ENCODE results near the gene SLC52A3.

The SLC52A3 gene

GRCh38 chr20:732727-733126 is 35.6 kb downstream of the SLC52A3 start:
- H3K18ac ChIP-seq (ENCODE audit: low read length): no peak overlapping the region

GRCh38 chr20:731891-732560 is 36.3 kb downstream of the SLC52A3 start:
- Histone ChIP-seq H2BK120ac (ENCODE audit: insufficient read depth, low read length, poor library complexity) (no peak overlapping the region), H3K4me3 (ENCODE audit: low read depth, low read length) (no peak overlapping the region), H3K18ac (ENCODE audit: low read length) (no peak overlapping the region), H4K91ac (ENCODE audit: low read depth, low read length) (no peak overlapping the region), H3K4me2 (ENCODE audit: low read length) (no peak overlapping the region), H2BK5ac (ENCODE audit: low read depth, low read length, poor library complexity) (no peak overlapping the region), H3K27me3 (ENCODE audit: insufficient read depth, low read length) (peaks cover 5% of the 10 kb centered on the region), H3K79me2 (ENCODE audit: control insufficient read depth, insufficient read depth, low read length, poor library complexity) (peaks cover 2% of the 10 kb centered on the region), H3K14ac (ENCODE audit: low read length) (no peak overlapping the region), H3K79me1 (ENCODE audit: low read length) (no peaks in the 10 kb centered on the region), H3K9me3 (ENCODE audit: insufficient read depth, low read depth, low read length) (no peaks in the 10 kb centered on the region), H4K8ac (ENCODE audit: low read depth, low read length) (no peak overlapping the region), H3K23ac (ENCODE audit: low read length) (peak overlapping the region; percentile 22), H3K4me1 (ENCODE audit: control insufficient read depth in 1 of 2, insufficient read depth in 2 of 2, low read length in 2 of 2) (peaks cover 0 to 3% of the 10 kb centered on the region in 2 experiments), H3K9ac (ENCODE audit: low read length) (peak overlapping the region; percentile 54), H2AK5ac (ENCODE audit: low read length) (no peak overlapping the region), H2AFZ (ENCODE audit: insufficient read depth, low read length, poor library complexity) (no peak overlapping the region), H2BK12ac (ENCODE audit: low read length) (no peak overlapping the region), H3K27ac (ENCODE audit: low read depth, low read length) (no peak overlapping the region), H3K4ac (ENCODE audit: low read depth, low read length) (no peak overlapping the region), H4K12ac (ENCODE audit: low read depth, low read length) (no peak overlapping the region), H3K36me3 (ENCODE audit: control insufficient read depth in 1 of 2, insufficient read depth in 2 of 2, low read length in 2 of 2) (no peaks in the 10 kb centered on the region)
- DNase-seq: no peak
- no CpG with 5 or more reads among the region's 8 CpGs for WGBS (ENCODE audit: extremely low coverage, insufficient coverage, insufficient read length)

More at GRCh38 chr20:732727-733126, 35.6 kb downstream of the SLC52A3 start:
- Histone ChIP-seq H3K4me2 (ENCODE audit: low read length) (no peak overlapping the region), H2BK12ac (ENCODE audit: low read length) (no peak overlapping the region), H3K4ac (ENCODE audit: low read depth, low read length) (no peak overlapping the region), H3K79me1 (ENCODE audit: low read length) (no peaks in the 10 kb centered on the region), H3K9me3 (ENCODE audit: insufficient read depth, low read depth, low read length) (no peaks in the 10 kb centered on the region), H3K27me3 (ENCODE audit: insufficient read depth, low read length) (peaks cover 4% of the 10 kb centered on the region), H3K23ac (ENCODE audit: low read length) (no peak overlapping the region), H3K79me2 (ENCODE audit: control insufficient read depth, insufficient read depth, low read length, poor library complexity) (peaks cover 2% of the 10 kb centered on the region), H2BK120ac (ENCODE audit: insufficient read depth, low read length, poor library complexity) (no peak overlapping the region), H3K36me3 (ENCODE audit: control insufficient read depth in 1 of 2, insufficient read depth in 2 of 2, low read length in 2 of 2) (no peaks in the 10 kb centered on the region), H4K8ac (ENCODE audit: low read depth, low read length) (no peak overlapping the region), H4K91ac (ENCODE audit: low read depth, low read length) (no peak overlapping the region), H2BK5ac (ENCODE audit: low read depth, low read length, poor library complexity) (no peak overlapping the region), H3K9ac (ENCODE audit: low read length) (no peak overlapping the region), H3K14ac (ENCODE audit: low read length) (no peak overlapping the region), H3K4me3 (ENCODE audit: low read depth, low read length) (no peak overlapping the region), H3K27ac (ENCODE audit: low read depth, low read length) (no peak overlapping the region), H2AK5ac (ENCODE audit: low read length) (no peak overlapping the region), H3K4me1 (ENCODE audit: control insufficient read depth in 1 of 2, insufficient read depth in 2 of 2, low read length in 2 of 2) (peaks cover 0 to 3% of the 10 kb centered on the region in 2 experiments), H4K12ac (ENCODE audit: low read depth, low read length) (no peak overlapping the region), H2AFZ (ENCODE audit: insufficient read depth, low read length, poor library complexity) (no peak overlapping the region)
- DNase-seq: no peak
- no CpG with 5 or more reads among the region's 3 CpGs for WGBS (ENCODE audit: extremely low coverage, insufficient coverage, insufficient read length)

GRCh38 chr20:730005-730404 is 38.3 kb downstream of the SLC52A3 start:
- Histone ChIP-seq H3K36me3 (ENCODE audit: control insufficient read depth in 1 of 2, insufficient read depth in 2 of 2, low read length in 2 of 2) (no peaks in the 10 kb centered on the region), H2AK5ac (ENCODE audit: low read length) (no peak overlapping the region), H2BK12ac (ENCODE audit: low read length) (no peak overlapping the region), H3K9ac (ENCODE audit: low read length) (no peak overlapping the region), H3K4me3 (ENCODE audit: low read depth, low read length) (no peak overlapping the region), H4K91ac (ENCODE audit: low read depth, low read length) (no peak overlapping the region), H2BK120ac (ENCODE audit: insufficient read depth, low read length, poor library complexity) (no peak overlapping the region), H3K4me1 (ENCODE audit: control insufficient read depth in 1 of 2, insufficient read depth in 2 of 2, low read length in 2 of 2) (peaks cover 0 to 3% of the 10 kb centered on the region in 2 experiments), H3K23ac (ENCODE audit: low read length) (no peak overlapping the region), H4K12ac (ENCODE audit: low read depth, low read length) (no peak overlapping the region), H3K27ac (ENCODE audit: low read depth, low read length) (no peak overlapping the region), H3K79me1 (ENCODE audit: low read length) (no peaks in the 10 kb centered on the region), H3K79me2 (ENCODE audit: control insufficient read depth, insufficient read depth, low read length, poor library complexity) (peaks cover 2% of the 10 kb centered on the region), H3K9me3 (ENCODE audit: insufficient read depth, low read depth, low read length) (no peaks in the 10 kb centered on the region), H2AFZ (ENCODE audit: insufficient read depth, low read length, poor library complexity) (no peak overlapping the region), H3K27me3 (ENCODE audit: insufficient read depth, low read length) (peaks cover 9% of the 10 kb centered on the region), H3K4me2 (ENCODE audit: low read length) (no peak overlapping the region), H3K18ac (ENCODE audit: low read length) (no peak overlapping the region), H3K14ac (ENCODE audit: low read length) (no peak overlapping the region), H2BK5ac (ENCODE audit: low read depth, low read length, poor library complexity) (no peak overlapping the region), H4K8ac (ENCODE audit: low read depth, low read length) (no peak overlapping the region), H3K4ac (ENCODE audit: low read depth, low read length) (no peak overlapping the region)
- WGBS (ENCODE audit: extremely low coverage, insufficient coverage, insufficient read length): no CpG with 5 or more reads among the region's 3 CpGs
- no peak for DNase-seq

GRCh38 chr20:728256-728944 is 39.9 kb downstream of the SLC52A3 start:
- Histone ChIP-seq H4K8ac (ENCODE audit: low read depth, low read length) (no peak overlapping the region), H3K4me1 (ENCODE audit: control insufficient read depth in 1 of 2, insufficient read depth in 2 of 2, low read length in 2 of 2) (peaks cover 0 to 3% of the 10 kb centered on the region in 2 experiments), H2BK12ac (ENCODE audit: low read length) (no peak overlapping the region), H3K9me3 (ENCODE audit: insufficient read depth, low read depth, low read length) (no peaks in the 10 kb centered on the region), H3K36me3 (ENCODE audit: control insufficient read depth in 1 of 2, insufficient read depth in 2 of 2, low read length in 2 of 2) (no peaks in the 10 kb centered on the region), H3K14ac (ENCODE audit: low read length) (no peak overlapping the region), H4K91ac (ENCODE audit: low read depth, low read length) (no peak overlapping the region), H3K4me2 (ENCODE audit: low read length) (peak overlapping the region; percentile 95), H3K9ac (ENCODE audit: low read length) (no peak overlapping the region), H2AFZ (ENCODE audit: insufficient read depth, low read length, poor library complexity) (peak overlapping the region; percentile 7), H3K4ac (ENCODE audit: low read depth, low read length) (no peak overlapping the region), H3K79me2 (ENCODE audit: control insufficient read depth, insufficient read depth, low read length, poor library complexity) (peaks cover 2% of the 10 kb centered on the region), H3K4me3 (ENCODE audit: low read depth, low read length) (peak overlapping the region; percentile 62), H3K18ac (ENCODE audit: low read length) (no peak overlapping the region), H2BK120ac (ENCODE audit: insufficient read depth, low read length, poor library complexity) (no peak overlapping the region), H3K27ac (ENCODE audit: low read depth, low read length) (no peak overlapping the region), H4K12ac (ENCODE audit: low read depth, low read length) (no peak overlapping the region), H2BK5ac (ENCODE audit: low read depth, low read length, poor library complexity) (no peak overlapping the region), H3K79me1 (ENCODE audit: low read length) (no peaks in the 10 kb centered on the region), H3K27me3 (ENCODE audit: insufficient read depth, low read length) (peaks cover 9% of the 10 kb centered on the region), H3K23ac (ENCODE audit: low read length) (no peak overlapping the region), H2AK5ac (ENCODE audit: low read length) (no peak overlapping the region)
- DNase-seq: peak in 1 of 2 donors; percentile 49
- WGBS (ENCODE audit: extremely low coverage, insufficient coverage, insufficient read length): no CpG with 5 or more reads among the region's 60 CpGs
